Duodenal mucosa (tissue), 2 donors: Measurements from ENCODE around the gene DNASE1L3.

Experiments
- H3K27ac ChIP-seq: one replicate; pipeline ENCODE4 v1.7.0; 2013; ENCODE audit warnings: low read depth, low read length
- H3K27me3 ChIP-seq, 2 donors: one replicate each; pipeline ENCODE4 v1.7.0; 2013; ENCODE audit warnings: low read length in 2 of 2, control low read depth in 1 of 2; ENCODE audit not compliant: insufficient read depth in 2 of 2, control insufficient read depth in 1 of 2
- H3K36me3 ChIP-seq, 2 donors: one replicate each; pipeline ENCODE4 v1.7.0; 2013; ENCODE audit warnings: low read length in 2 of 2, control low read depth in 1 of 2; ENCODE audit not compliant: insufficient read depth in 2 of 2, control insufficient read depth in 1 of 2
- H3K4me1 ChIP-seq, 2 donors: one replicate each; pipeline ENCODE4 v1.7.0; 2013; ENCODE audit warnings: low read length in 2 of 2, control low read depth in 1 of 2; ENCODE audit not compliant: insufficient read depth in 2 of 2, control insufficient read depth in 1 of 2
- H3K4me3 ChIP-seq, 2 donors: one replicate each; pipeline ENCODE4 v1.7.0; 2013; ENCODE audit warnings: low read length in 2 of 2, low read depth in 1 of 2
- H3K9ac ChIP-seq, 2 donors: one replicate each; pipeline ENCODE4 v1.7.0; 2013; ENCODE audit warnings: low read length in 2 of 2, low read depth in 1 of 2
- H3K9me3 ChIP-seq, 2 donors: one replicate each; pipeline ENCODE4 v1.7.0; 2013; ENCODE audit warnings: low read length in 2 of 2, control low read depth in 1 of 2; ENCODE audit not compliant: control insufficient read depth in 1 of 2

The DNASE1L3 gene

GRCh38 chr3:58200846-58201355 is 9.9 kb downstream of the DNASE1L3 start:
- peaks cover 3 to 9% of the 10 kb centered on the region in 2 donors for H3K4me1 ChIP-seq
- no peaks in the 10 kb centered on the region for H3K27me3 ChIP-seq
- no peaks in the 10 kb centered on the region for H3K9me3 ChIP-seq
- no peak overlapping the region for H3K9ac ChIP-seq
- H3K4me3 ChIP-seq = no peak overlapping the region
- no peak overlapping the region for H3K27ac ChIP-seq
- no peaks in the 10 kb centered on the region for H3K36me3 ChIP-seq

DNA sequence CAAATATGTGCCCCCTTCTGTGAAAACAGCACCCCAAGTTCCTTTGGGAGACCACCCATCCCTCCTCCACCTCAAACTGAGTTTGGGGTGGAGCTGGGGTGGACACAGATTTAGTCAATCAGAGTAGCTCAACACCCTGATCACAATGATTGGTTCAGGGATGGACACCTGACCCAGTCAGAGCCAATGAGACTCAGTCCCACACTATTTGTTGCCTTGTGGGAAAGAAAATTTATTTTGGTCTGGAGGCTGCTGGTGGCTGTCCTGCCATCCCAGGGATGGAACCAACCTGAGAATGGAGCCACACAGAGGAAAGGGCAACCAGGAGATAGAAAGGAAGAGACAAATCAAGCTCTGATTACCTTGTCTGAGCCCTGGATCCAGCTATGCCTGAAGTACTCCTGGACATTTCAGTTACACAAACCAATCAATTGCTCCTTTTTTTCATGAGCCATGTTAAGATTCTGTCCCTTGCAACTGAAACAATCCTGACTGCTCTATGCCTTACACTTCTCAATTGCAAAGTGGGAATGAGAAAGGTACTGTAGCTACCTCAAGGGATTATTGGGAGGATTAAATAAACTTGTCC is 10.6 kb downstream of the DNASE1L3 start:
- peaks cover 3 to 9% of the 10 kb centered on the region in 2 donors for H3K4me1 ChIP-seq
- H3K27me3 ChIP-seq = no peaks in the 10 kb centered on the region
- H3K9me3 ChIP-seq = no peaks in the 10 kb centered on the region
- H3K27ac ChIP-seq = no peak overlapping the region
- H3K36me3 ChIP-seq = no peaks in the 10 kb centered on the region
- no peak overlapping the region for H3K9ac ChIP-seq
- no peak overlapping the region for H3K4me3 ChIP-seq

DNA sequence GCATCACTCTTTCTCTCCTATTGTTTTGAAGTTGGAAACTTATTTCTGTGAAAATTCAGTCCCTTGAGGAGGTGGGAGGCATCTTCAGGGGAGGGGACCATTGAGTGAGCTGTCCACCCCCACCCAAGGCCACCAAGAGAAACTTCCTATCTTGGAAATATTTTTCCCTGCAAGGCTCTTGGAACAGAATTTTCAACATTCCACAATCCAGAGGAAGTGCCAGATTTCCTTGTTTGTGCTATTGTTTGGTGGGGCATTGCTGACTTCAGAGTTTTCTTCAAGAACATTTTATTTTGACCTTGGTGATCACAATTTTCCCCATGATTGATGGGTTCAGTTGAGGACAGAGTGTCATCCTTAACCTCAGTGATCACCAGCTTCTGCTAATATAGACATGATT is 12.0 kb downstream of the DNASE1L3 start:
- Histone ChIP-seq H3K27me3 (no peaks in the 10 kb centered on the region), H3K9ac (no peak overlapping the region), H3K4me3 (no peak overlapping the region), H3K27ac (no peak overlapping the region), H3K4me1 (peaks cover 3 to 9% of the 10 kb centered on the region in 2 donors), H3K36me3 (no peaks in the 10 kb centered on the region), H3K9me3 (no peaks in the 10 kb centered on the region)

DNA sequence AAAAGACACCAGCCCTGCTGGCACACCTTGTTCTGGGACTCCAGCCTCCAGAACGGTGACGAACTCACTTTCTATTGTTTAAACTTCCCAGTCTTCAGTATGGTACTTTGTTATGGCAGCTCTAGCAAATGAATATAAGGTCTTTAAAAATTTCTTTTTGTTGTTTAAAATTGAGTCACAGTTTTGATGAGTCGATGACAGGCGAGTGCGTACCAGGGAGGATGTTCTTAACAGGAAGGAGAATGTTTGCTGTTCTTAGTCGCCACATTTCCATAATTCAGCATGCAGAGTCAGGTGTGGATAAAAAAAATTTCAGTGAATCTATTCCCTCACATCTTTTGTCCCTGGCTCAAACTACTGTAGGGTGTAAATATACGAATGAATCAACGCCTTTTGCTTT is 12.4 kb downstream of the DNASE1L3 start:
- H3K36me3 ChIP-seq = no peaks in the 10 kb centered on the region
- H3K9me3 ChIP-seq = no peaks in the 10 kb centered on the region
- H3K4me3 ChIP-seq = no peak overlapping the region
- no peak overlapping the region for H3K27ac ChIP-seq
- H3K27me3 ChIP-seq = no peaks in the 10 kb centered on the region
- no peak overlapping the region for H3K9ac ChIP-seq
- peaks cover 3 to 9% of the 10 kb centered on the region in 2 donors for H3K4me1 ChIP-seq

- H3K9ac ChIP-seq = no peak overlapping the region
- no peak overlapping the region for H3K27ac ChIP-seq
- no peaks in the 10 kb centered on the region for H3K9me3 ChIP-seq
- H3K36me3 ChIP-seq = no peaks in the 10 kb centered on the region
- no peaks in the 10 kb centered on the region for H3K27me3 ChIP-seq
- H3K4me3 ChIP-seq = no peak overlapping the region
- peaks cover 3 to 9% of the 10 kb centered on the region in 2 donors for H3K4me1 ChIP-seq
Measured at GRCh38 chr3:58197588-58197987, 13.2 kb downstream of the DNASE1L3 start.

DNA sequence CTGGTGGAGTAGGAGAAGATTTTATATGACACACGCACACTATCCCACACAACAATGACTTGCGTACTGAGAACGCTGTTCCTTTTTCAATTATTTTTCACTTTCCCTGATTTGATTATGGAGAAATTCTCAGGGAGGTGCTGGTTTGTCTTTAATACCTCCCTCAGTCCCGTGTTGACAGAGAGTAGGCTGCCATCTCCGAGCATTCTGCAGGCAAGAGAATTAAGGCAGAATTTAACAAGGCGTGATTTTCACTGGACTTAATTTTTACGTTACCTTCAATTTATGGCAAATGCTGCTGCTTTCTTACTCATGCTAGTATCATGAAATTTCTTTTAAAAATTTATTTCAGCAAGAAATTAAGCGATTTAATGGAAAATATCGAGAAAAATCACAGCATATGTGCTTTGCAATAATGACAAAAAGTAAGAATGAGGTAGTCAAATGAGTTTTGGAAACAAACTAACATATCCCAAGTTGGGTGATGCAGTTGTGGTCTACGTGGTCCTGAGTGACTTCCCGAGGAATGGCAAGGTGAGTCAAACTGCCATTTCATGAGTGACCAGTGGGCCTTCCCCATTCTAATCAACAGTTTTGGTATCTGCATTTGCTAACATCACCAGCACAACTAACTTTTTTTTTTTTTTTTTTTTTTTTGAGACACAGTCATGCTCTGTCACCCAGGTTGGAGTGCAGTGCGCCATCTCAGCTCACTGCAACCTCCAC is 16.9 kb downstream of the DNASE1L3 start:
- Histone ChIP-seq H3K36me3 (no peaks in the 10 kb centered on the region), H3K27ac (no peak overlapping the region), H3K4me1 (peaks cover 0 to 3% of the 10 kb centered on the region in 2 donors), H3K9me3 (no peaks in the 10 kb centered on the region), H3K9ac (no peak overlapping the region), H3K4me3 (no peak overlapping the region), H3K27me3 (no peaks in the 10 kb centered on the region)

GRCh38 chr3:58192069-58192468 is 18.7 kb downstream of the DNASE1L3 start:
- H3K27me3 ChIP-seq = no peaks in the 10 kb centered on the region
- H3K4me3 ChIP-seq = no peak overlapping the region
- no peak overlapping the region for H3K27ac ChIP-seq
- no peaks in the 10 kb centered on the region for H3K36me3 ChIP-seq
- H3K9me3 ChIP-seq = no peaks in the 10 kb centered on the region
- H3K9ac ChIP-seq = no peak overlapping the region
- H3K4me1 ChIP-seq = peaks cover 0 to 3% of the 10 kb centered on the region in 2 donors

DNA sequence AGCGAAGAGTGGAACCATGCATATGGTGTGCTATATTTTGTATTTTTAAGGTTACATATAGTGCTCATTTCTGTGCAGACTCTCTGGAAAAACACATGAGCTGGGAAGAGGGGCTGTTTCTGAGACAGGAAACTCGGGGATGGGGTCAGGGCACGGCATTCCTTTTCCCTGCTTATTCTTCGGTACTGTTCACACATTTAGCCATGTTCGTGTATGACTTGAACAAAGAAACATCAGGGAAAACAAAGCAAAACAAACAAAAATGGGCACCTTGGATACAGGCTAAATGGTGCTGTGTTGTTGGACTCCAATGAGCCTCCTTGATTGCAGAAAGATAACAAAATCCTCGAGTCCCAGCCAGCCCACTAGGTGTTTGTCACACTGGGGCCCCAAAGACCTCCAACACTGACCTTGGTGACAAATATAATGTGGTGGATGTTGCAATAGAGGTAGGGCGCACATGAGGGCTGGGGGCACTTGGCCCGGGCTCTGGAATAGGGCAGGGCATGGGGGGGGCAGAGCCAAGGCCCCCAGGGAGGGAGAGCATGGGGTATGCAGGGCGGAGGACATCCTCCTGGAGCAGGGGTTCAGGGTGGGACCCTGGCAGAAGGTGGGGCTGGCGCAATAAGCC is 19.3 kb downstream of the DNASE1L3 start:
- H3K27me3 ChIP-seq = no peaks in the 10 kb centered on the region
- H3K9ac ChIP-seq = no peak overlapping the region
- no peaks in the 10 kb centered on the region for H3K36me3 ChIP-seq
- no peaks in the 10 kb centered on the region for H3K4me1 ChIP-seq
- H3K27ac ChIP-seq = no peak overlapping the region
- H3K4me3 ChIP-seq = no peak overlapping the region
- no peaks in the 10 kb centered on the region for H3K9me3 ChIP-seq

GRCh38 chr3:58190882-58191281 is 19.9 kb downstream of the DNASE1L3 start:
- Histone ChIP-seq H3K36me3 (no peaks in the 10 kb centered on the region), H3K27me3 (no peaks in the 10 kb centered on the region), H3K4me3 (no peak overlapping the region), H3K9ac (no peak overlapping the region), H3K9me3 (no peaks in the 10 kb centered on the region), H3K4me1 (no peaks in the 10 kb centered on the region), H3K27ac (no peak overlapping the region)

DNA sequence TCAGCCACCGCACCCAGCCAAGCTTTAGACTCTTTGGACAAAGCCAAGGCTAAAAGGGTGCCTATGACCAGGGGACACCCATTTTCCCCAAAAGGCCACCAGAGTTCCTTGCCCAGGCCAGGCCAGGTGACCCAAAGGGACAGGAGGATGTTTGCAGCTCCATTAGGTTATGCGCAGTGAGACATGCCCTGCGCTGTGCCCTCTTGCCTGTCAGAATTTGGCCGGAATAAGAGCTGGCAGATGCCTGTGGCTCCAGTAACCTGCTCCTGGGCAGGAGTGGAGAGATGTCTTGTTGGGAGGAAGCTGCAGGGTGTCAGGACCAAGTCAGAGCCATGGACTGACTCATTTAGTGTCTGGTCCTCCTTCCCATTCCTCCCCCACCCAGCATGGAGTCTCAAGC is 20.5 kb downstream of the DNASE1L3 start:
- Histone ChIP-seq H3K36me3 (no peaks in the 10 kb centered on the region), H3K4me1 (no peaks in the 10 kb centered on the region), H3K9ac (no peak overlapping the region), H3K27me3 (no peaks in the 10 kb centered on the region), H3K4me3 (no peak overlapping the region), H3K9me3 (no peaks in the 10 kb centered on the region), H3K27ac (no peak overlapping the region)
